GM12801 (cell line): Measurements from ENCODE around the gene ARPP21.

Experiments used
- TF ChIP-seq, protein P1 (sequence below): IDR thresholded peaks from one replicate; pipeline ENCODE4 v1.5.1; 2011; ENCODE audit warnings: control low read depth; ENCODE audit not compliant: insufficient read length; ENCODE audit errors: extremely low read depth

Gene ARPP21

DNA sequence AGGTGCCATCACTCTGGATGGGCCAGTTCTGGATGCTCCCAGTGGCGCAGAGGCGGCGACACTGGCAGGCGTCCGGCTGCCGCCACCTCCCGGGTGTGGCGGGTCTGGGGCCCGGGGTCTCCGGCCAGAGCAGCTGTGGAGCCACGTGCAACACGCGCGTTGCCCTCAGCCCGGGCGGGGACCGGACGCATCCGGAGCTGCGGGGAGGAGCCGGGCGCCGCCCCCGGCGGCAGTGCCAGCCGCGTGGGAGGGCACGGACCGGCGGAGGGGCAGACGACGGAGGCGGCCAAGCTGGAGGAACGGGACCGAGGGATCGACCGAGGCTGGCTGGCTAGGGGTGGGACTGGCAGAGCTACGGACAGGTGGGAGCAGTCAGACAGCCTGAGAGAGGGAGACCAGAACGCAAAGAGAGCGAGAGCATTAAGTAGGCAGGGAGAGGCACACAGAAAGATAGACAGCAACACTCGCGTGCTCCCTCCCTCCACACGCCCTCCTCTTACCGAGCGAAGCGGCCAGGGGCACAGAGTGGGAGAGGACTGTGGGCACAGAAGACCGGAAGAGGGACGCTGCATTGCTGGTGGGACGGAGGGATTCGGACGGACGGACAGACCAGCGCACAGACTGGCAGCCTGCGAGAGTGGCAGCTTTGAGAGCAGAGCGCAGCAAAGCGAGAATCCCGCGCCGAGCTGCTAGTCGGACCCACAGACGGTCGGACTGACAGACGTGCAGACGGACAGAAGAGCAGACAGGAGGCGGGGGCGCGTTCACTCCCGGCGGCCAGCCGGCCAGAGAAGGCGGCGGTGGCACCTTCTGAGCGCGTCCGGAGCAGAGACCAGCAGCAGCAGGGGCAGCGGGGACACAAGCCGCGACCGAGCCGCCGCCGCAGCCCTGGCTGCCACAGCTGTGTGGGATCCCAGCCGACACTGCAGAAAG is at the start of gene ARPP21:
Gene ARPP21 (plus strand): TSS at position 272 of the 933 bp plus-strand sequence. CDS start 42,227 bp downstream, outside the sequence.
- TF ChIP-seq, protein P1, sequence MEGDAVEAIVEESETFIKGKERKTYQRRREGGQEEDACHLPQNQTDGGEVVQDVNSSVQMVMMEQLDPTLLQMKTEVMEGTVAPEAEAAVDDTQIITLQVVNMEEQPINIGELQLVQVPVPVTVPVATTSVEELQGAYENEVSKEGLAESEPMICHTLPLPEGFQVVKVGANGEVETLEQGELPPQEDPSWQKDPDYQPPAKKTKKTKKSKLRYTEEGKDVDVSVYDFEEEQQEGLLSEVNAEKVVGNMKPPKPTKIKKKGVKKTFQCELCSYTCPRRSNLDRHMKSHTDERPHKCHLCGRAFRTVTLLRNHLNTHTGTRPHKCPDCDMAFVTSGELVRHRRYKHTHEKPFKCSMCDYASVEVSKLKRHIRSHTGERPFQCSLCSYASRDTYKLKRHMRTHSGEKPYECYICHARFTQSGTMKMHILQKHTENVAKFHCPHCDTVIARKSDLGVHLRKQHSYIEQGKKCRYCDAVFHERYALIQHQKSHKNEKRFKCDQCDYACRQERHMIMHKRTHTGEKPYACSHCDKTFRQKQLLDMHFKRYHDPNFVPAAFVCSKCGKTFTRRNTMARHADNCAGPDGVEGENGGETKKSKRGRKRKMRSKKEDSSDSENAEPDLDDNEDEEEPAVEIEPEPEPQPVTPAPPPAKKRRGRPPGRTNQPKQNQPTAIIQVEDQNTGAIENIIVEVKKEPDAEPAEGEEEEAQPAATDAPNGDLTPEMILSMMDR, result no peak

DNA sequence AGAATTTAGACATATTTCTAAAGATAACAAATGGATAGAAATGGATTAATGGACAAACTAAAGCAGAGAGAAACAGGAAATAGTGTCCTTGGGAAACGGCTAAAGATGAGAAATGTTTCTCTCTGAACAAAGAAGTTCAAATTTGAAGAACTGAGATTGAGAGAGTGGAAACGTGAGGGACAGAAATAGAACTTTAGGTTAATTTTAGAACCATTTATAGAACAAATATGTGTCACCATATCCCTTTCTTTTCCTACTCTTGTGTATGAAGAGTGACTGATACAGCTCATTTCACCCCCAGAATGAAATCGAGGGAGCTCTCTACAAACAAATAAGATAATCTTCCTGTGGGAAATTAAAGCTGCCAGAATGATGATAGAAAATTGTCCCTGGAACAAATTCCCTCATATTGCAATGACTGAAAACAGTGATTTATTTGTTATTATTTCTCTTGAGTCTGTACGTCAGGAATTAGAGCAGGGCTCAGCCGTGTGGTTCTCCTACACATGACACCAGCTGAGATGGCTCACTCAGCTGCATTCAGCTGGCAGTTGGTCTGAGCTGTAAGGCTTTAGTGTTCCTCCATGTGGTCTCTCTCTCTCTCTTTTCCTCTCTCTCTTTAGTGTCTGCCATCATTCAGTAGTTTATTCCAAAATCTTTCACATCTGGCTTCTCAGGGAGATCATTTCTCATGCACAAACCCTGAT is 46.6 kb upstream of the ARPP21 start:
- TF ChIP-seq, protein P1, result no peak

DNA sequence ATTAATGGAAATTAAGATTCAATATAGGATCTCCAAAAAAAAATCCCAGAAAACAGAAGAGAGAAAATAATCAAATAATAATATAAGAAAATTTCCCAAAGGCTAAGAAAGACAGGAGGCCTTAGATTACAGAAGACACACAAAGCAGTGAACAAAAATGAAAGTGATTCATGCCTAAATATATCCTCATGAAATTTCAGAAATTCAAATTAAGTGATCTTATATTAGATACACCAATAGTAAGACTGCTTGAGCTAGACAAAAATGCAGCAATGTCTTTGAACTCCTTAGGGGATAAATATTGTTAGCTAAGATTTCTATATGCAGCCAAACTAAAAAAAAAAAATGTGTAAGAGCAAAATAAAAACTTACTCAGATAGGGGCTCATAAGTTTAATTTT is 44.6 kb upstream of the ARPP21 start:
- TF ChIP-seq, protein P1, result no peak

DNA sequence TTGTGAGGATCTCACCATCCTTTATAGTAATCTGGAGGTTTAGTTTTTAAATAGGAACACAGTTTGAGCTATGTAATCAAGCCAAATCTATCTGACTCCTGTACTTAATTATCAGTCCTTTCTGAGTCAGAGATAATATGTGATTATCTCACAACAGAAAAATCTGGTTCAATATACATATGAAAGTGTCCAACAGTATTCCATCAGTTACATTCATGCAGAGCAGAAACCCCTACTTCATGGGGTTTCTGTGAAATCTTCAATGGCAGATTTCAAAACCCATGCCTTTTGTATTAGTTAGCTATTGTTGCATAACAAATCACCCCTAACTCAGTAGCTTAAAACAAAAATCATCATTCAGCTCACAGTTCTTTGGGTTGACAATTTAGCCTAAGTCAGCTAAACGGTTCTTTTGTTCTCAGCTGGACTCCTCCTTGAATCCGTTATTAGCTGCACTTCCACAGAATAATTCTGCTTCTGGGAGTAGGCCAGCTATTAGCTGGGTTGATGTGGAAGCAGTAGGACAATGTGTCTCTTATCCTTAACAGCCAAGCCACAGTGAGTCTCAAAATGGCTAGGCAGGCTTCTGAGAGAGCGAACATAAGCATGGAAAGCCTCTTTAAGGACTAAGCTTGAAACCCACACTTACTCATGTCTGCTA is 42.9 kb upstream of the ARPP21 start:
- TF ChIP-seq, protein P1, result no peak

DNA sequence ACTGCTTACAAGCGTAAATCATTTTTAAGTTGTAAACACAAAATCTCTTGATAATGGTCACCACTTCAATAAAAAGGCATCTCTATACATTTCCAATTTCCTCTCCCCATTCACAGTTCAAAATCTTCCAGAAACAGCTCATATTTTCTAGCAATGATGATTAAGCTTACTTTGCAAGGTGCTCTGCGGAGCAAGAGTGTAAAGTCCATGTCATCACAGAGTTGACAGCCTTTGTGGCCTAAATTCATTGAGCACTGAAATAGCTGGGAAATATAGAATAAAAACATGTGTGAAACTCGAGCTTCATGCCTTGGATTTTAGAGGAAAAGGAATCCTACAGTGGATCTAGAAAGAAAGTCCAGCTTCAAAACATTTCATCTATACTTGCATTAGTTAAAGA is 41.8 kb upstream of the ARPP21 start:
- TF ChIP-seq, protein P1, result no peak

DNA sequence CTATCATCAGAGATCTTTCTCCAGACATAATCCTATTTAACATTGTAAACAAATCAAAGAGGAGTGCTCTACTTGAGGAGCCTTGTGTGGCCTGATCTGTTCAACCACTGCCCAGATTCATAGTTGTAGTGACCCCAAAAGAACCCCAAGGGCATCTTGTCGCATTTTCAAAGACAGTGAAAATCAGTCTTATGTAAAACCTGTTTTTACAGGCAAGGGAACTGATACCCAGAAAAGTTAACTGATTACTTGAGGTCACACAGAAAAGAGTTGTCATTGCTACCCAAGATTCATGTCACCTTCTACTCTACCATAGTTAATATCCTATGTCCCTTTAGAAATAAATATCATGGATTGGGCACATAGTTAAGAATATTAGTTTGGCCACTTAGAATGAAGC is 40.5 kb upstream of the ARPP21 start:
- TF ChIP-seq, protein P1, result no peak

DNA sequence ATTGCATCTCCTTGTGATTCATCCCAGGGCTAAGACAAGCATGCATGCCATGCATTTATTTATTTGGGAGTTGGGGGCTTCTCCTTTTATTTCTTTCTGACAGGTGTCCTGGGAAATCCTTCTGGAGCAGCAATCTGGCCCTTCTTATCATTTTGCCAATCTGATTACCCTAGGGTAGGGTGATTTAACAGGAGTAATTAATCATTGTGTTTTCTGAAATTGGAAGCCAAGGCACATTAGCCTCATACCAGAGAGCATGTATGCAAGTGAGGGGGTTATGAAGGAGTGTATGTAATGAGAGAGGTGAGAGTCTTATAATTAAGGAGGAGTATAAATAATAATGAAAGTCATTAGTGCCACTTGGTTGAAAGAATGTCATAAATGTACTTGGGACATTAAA is 37.4 kb upstream of the ARPP21 start:
- TF ChIP-seq, protein P1, result no peak
